Measurements from ENCODE around the gene MVK. TPM values are rescaled to one million over a fixed set of nuclear protein-coding genes. Genes with fewer than 3 reads are reported as not detected.

MVK gene
- total and polyA plus RNA-seq, 4 donors = 34.9 to 50.3 (median 41.4) TPM

GRCh38 chr12:109561711-109562030 lies 11.9 kb upstream of the MVK start:
- Histone ChIP-seq H3K9ac (ENCODE audit: low read depth in 1 of 2, low read length in 2 of 2) (no peak overlapping the region), H3K4me3 (ENCODE audit: low read depth in 1 of 3, low read length in 3 of 3) (no peak overlapping the region), H3K27ac (ENCODE audit: low read depth in 1 of 2, low read length in 2 of 2) (no peak overlapping the region), H3K36me3 (ENCODE audit: control insufficient read depth in 4 of 4, insufficient read depth in 3 of 4, low read depth in 1 of 4, low read length in 3 of 4) (peaks cover 7 to 33% (median 14%) of the 10 kb centered on the region in 4 donors), H3K9me3 (ENCODE audit: control insufficient read depth in 4 of 4, low read length in 3 of 4) (no peaks in the 10 kb centered on the region), H3K27me3 (ENCODE audit: control insufficient read depth in 4 of 4, insufficient read depth in 4 of 4, low read length in 3 of 4) (no peaks in the 10 kb centered on the region), H3K4me1 (ENCODE audit: control insufficient read depth in 4 of 4, insufficient read depth in 4 of 4, low read length in 3 of 4) (peaks cover 2 to 31% (median 21%) of the 10 kb centered on the region in 4 donors)
- no peak for DNase-seq (ENCODE audit: low spot score)
- WGBS = 97% methylated on average over 10 of the region's 10 CpGs
- TF ChIP-seq TAF1 (conservative IDR thresholded peaks at IDR 0.05) = no peak
- no peak for TF ChIP-seq JUND (IDR thresholded peaks at IDR 0.05)
- TF ChIP-seq FOXA1 (IDR thresholded peaks at IDR 0.05) = no peak

GRCh38 chr12:109562871-109563270 lies 10.7 kb upstream of the MVK start:
- Histone ChIP-seq H3K4me3 (ENCODE audit: low read depth in 1 of 3, low read length in 3 of 3) (no peak overlapping the region), H3K9ac (ENCODE audit: low read depth in 1 of 2, low read length in 2 of 2) (no peak overlapping the region), H3K27me3 (ENCODE audit: control insufficient read depth in 4 of 4, insufficient read depth in 4 of 4, low read length in 3 of 4) (no peaks in the 10 kb centered on the region), H3K9me3 (ENCODE audit: control insufficient read depth in 4 of 4, low read length in 3 of 4) (no peaks in the 10 kb centered on the region), H3K36me3 (ENCODE audit: control insufficient read depth in 4 of 4, insufficient read depth in 3 of 4, low read depth in 1 of 4, low read length in 3 of 4) (peaks cover 7 to 34% (median 15%) of the 10 kb centered on the region in 4 donors), H3K4me1 (ENCODE audit: control insufficient read depth in 4 of 4, insufficient read depth in 4 of 4, low read length in 3 of 4) (peaks cover 2 to 27% (median 16%) of the 10 kb centered on the region in 4 donors), H3K27ac (ENCODE audit: low read depth in 1 of 2, low read length in 2 of 2) (no peak overlapping the region)
- DNase-seq (ENCODE audit: low spot score) = no peak
- 96% methylated on average over 4 of the region's 4 CpGs for WGBS
- TF ChIP-seq ZBTB33 (IDR thresholded peaks at IDR 0.05) (no peak), CTCF (IDR thresholded peaks at IDR 0.05; ENCODE audit: low read depth, low read length, missing input control) (no peak), GABPA (IDR thresholded peaks at IDR 0.05 in 1 of 2, conservative IDR thresholded peaks at IDR 0.05 in 1 of 2) (no peak), RAD21 (IDR thresholded peaks at IDR 0.05) (no peak), FOXA2 (IDR thresholded peaks at IDR 0.05) (no peak), RXRA (IDR thresholded peaks at IDR 0.05) (no peak), REST (IDR thresholded peaks at IDR 0.05) (no peak), ATF3 (IDR thresholded peaks at IDR 0.05) (no peak), FOXA1 (IDR thresholded peaks at IDR 0.05) (no peak), HNF4A (conservative IDR thresholded peaks at IDR 0.05) (no peak), SP1 (IDR thresholded peaks at IDR 0.05) (no peak)

All from liver (tissue), 9 donors.